ENCODE measurements around the gene ADGRE2. TPM values are rescaled to one million over a fixed set of nuclear protein-coding genes. Genes with fewer than 3 reads are reported as not detected.
"Not testable (repeated sequence)": the region's sequence is repeated elsewhere in the genome, so short reads cannot be mapped to it uniquely, and the experiment has no call there.

ADGRE2 gene
- total RNA-seq, 1 experiment from 2014 or later: 0.21 TPM

- ChIA-PET CTCF (no interaction called here), POLR2A (interaction anchor here (0.6 kb wide), 1 partner anchor 16 kb away, joined by 8 read pairs; no protein-coding TSS in a partner anchor)
- BruUV-seq (replicated peaks): no TSS peak
- Histone ChIP-seq H3K4me3 (ENCODE audit: low read depth in 2 of 2, low read length in 2 of 2) (no peak overlapping the region), H3K4me1 (ENCODE audit: control insufficient read depth, insufficient read depth, low read length) (no peaks in the 10 kb centered on the region), H3K9me3 (ENCODE audit: control insufficient read depth, insufficient read depth, low read depth, low read length) (no peaks in the 10 kb centered on the region), H3K27ac (ENCODE audit: low read length) (no peak overlapping the region), H3K36me3 (ENCODE audit: control insufficient read depth, insufficient read depth, low read length) (no peaks in the 10 kb centered on the region), H3K27me3 (ENCODE audit: control insufficient read depth, insufficient read depth, low read length) (no peaks in the 10 kb centered on the region)
- TF ChIP-seq TCF7L2 (IDR thresholded peaks at IDR 0.05; ENCODE audit: low read depth, low read length): no peak
- no peak for TF ChIP-seq POLR2AphosphoS5 (IDR thresholded peaks at IDR 0.05; ENCODE audit: low read depth, low read length)
- TF ChIP-seq, protein P1, sequence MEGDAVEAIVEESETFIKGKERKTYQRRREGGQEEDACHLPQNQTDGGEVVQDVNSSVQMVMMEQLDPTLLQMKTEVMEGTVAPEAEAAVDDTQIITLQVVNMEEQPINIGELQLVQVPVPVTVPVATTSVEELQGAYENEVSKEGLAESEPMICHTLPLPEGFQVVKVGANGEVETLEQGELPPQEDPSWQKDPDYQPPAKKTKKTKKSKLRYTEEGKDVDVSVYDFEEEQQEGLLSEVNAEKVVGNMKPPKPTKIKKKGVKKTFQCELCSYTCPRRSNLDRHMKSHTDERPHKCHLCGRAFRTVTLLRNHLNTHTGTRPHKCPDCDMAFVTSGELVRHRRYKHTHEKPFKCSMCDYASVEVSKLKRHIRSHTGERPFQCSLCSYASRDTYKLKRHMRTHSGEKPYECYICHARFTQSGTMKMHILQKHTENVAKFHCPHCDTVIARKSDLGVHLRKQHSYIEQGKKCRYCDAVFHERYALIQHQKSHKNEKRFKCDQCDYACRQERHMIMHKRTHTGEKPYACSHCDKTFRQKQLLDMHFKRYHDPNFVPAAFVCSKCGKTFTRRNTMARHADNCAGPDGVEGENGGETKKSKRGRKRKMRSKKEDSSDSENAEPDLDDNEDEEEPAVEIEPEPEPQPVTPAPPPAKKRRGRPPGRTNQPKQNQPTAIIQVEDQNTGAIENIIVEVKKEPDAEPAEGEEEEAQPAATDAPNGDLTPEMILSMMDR (IDR thresholded peaks at IDR 0.05): no peak
- no peak for TF ChIP-seq SIN3A (IDR thresholded peaks at IDR 0.05; ENCODE audit: borderline replicate concordance, insufficient read depth, low read depth, low read length)
- TF ChIP-seq, protein P2, sequence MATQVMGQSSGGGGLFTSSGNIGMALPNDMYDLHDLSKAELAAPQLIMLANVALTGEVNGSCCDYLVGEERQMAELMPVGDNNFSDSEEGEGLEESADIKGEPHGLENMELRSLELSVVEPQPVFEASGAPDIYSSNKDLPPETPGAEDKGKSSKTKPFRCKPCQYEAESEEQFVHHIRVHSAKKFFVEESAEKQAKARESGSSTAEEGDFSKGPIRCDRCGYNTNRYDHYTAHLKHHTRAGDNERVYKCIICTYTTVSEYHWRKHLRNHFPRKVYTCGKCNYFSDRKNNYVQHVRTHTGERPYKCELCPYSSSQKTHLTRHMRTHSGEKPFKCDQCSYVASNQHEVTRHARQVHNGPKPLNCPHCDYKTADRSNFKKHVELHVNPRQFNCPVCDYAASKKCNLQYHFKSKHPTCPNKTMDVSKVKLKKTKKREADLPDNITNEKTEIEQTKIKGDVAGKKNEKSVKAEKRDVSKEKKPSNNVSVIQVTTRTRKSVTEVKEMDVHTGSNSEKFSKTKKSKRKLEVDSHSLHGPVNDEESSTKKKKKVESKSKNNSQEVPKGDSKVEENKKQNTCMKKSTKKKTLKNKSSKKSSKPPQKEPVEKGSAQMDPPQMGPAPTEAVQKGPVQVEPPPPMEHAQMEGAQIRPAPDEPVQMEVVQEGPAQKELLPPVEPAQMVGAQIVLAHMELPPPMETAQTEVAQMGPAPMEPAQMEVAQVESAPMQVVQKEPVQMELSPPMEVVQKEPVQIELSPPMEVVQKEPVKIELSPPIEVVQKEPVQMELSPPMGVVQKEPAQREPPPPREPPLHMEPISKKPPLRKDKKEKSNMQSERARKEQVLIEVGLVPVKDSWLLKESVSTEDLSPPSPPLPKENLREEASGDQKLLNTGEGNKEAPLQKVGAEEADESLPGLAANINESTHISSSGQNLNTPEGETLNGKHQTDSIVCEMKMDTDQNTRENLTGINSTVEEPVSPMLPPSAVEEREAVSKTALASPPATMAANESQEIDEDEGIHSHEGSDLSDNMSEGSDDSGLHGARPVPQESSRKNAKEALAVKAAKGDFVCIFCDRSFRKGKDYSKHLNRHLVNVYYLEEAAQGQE (IDR thresholded peaks at IDR 0.05; ENCODE audit: insufficient read depth in 1 of 2, low read depth in 2 of 2, low read length in 1 of 2): no peak
- intact Hi-C loops (cut with micrococcal nuclease; ENCODE audit: unreplicated experiment): no loop called here
- in situ Hi-C loops (cut with HindIII; ENCODE audit: low pct_unique_long_range_greater_than_20kb, low sequenced_read_pairs): no loop called here
- ATAC-seq: no peak
- no peak for DNase-seq (ENCODE audit: low read depth, low spot score)
Observed at GRCh38 chr19:14796021-14796420, 17.7 kb upstream of the ADGRE2 start.

- intact Hi-C loops (cut with micrococcal nuclease; ENCODE audit: unreplicated experiment): no loop called here
- H3K4me3 ChIP-seq (ENCODE audit: low read depth in 2 of 2, low read length in 2 of 2): no peak overlapping the region
- ChIA-PET POLR2A (interaction anchor here (0.6 kb wide), 1 partner anchor 15 kb away, joined by 8 read pairs; no protein-coding TSS in a partner anchor), CTCF (no interaction called here)
- in situ Hi-C loops (cut with HindIII; ENCODE audit: low pct_unique_long_range_greater_than_20kb, low sequenced_read_pairs): no loop called here
- no peak overlapping the region for H3K27ac ChIP-seq (ENCODE audit: low read length)
- ATAC-seq (no peak), DNase-seq (ENCODE audit: low read depth, low spot score) (no peak)
- H3K36me3 ChIP-seq (ENCODE audit: control insufficient read depth, insufficient read depth, low read length): no peaks in the 10 kb centered on the region
- no peak for TF ChIP-seq SIN3A (IDR thresholded peaks at IDR 0.05; ENCODE audit: borderline replicate concordance, insufficient read depth, low read depth, low read length)
- no peak for TF ChIP-seq TCF7L2 (IDR thresholded peaks at IDR 0.05; ENCODE audit: low read depth, low read length)
- no peak for TF ChIP-seq POLR2AphosphoS5 (IDR thresholded peaks at IDR 0.05; ENCODE audit: low read depth, low read length)
- TF ChIP-seq, protein P2 (IDR thresholded peaks at IDR 0.05; ENCODE audit: insufficient read depth in 1 of 2, low read depth in 2 of 2, low read length in 1 of 2): 0 out of 4 replicates have a peak, but pooled peaks of 1 of the 2 experiments have one; percentile 25
- TF ChIP-seq, protein P1 (IDR thresholded peaks at IDR 0.05): no peak
- H3K27me3 ChIP-seq (ENCODE audit: control insufficient read depth, insufficient read depth, low read length): no peaks in the 10 kb centered on the region
- H3K9me3 ChIP-seq (ENCODE audit: control insufficient read depth, insufficient read depth, low read depth, low read length): no peaks in the 10 kb centered on the region
- BruUV-seq (replicated peaks): no TSS peak
- H3K4me1 ChIP-seq (ENCODE audit: control insufficient read depth, insufficient read depth, low read length): no peaks in the 10 kb centered on the region
Observed at GRCh38 chr19:14795078-14795721, 16.8 kb upstream of the ADGRE2 start.

GRCh38 chr19:14792250-14792649 lies 13.9 kb upstream of the ADGRE2 start:
- H3K4me3 ChIP-seq (ENCODE audit: low read depth in 2 of 2, low read length in 2 of 2); H3K27me3 ChIP-seq (ENCODE audit: control insufficient read depth, insufficient read depth, low read length); in situ Hi-C loops (cut with HindIII; ENCODE audit: low pct_unique_long_range_greater_than_20kb, low sequenced_read_pairs); intact Hi-C loops (cut with micrococcal nuclease; ENCODE audit: unreplicated experiment); H3K4me1 ChIP-seq (ENCODE audit: control insufficient read depth, insufficient read depth, low read length); H3K27ac ChIP-seq (ENCODE audit: low read length); DNase-seq (ENCODE audit: low read depth, low spot score); H3K9me3 ChIP-seq (ENCODE audit: control insufficient read depth, insufficient read depth, low read depth, low read length); BruUV-seq (replicated peaks); ATAC-seq; H3K36me3 ChIP-seq (ENCODE audit: control insufficient read depth, insufficient read depth, low read length): not testable (repeated sequence)
- ChIA-PET POLR2A (interaction anchor here (0.6 kb wide), 1 partner anchor 204 kb away, joined by 5 read pairs; no protein-coding TSS in a partner anchor), CTCF (interaction anchor here (0.6 kb wide), 1 partner anchor 92 kb away, joined by 4 read pairs; no protein-coding TSS in a partner anchor)

All from Panc1 (cell line).